T1000 (cell line): ENCODE measurements around the gene TADA2A.
"Not testable (repeated sequence)": the region's sequence is repeated elsewhere in the genome, so short reads cannot be mapped to it uniquely, and the experiment has no call there.

Experiments used
- DNase-seq: peaks from one replicate; lab custom pipeline; 2025; ENCODE audit warnings: mixed read lengths; lab: John Stamatoyannopoulos, UW

The TADA2A gene

DNA sequence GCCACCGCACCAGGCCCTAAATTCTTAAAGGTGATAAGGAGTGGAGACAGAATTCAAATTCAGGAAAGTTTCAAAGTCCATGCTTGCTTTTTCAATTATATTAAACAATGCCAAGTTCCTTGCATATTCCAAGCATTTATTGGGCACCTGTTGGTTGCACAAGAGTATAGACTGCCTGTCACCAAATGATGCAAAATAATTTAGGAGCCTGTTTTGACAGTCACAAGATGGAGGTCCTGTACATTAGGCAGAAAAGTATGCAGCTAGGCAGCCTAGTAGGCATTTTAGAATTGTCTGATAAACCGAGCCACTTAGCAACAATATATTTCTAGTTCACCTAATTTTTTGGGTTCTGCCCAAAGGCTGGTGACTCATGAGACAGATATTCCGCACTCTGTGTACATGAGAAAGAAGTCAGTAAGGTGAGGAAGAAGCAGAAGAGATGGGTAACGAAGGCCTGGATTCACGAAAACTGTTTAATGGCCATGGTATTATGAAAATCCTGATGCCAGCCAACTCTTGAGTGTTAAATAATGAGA lies 7.4 kb upstream of the TADA2A start:
- DNase-seq, result no peak

DNA sequence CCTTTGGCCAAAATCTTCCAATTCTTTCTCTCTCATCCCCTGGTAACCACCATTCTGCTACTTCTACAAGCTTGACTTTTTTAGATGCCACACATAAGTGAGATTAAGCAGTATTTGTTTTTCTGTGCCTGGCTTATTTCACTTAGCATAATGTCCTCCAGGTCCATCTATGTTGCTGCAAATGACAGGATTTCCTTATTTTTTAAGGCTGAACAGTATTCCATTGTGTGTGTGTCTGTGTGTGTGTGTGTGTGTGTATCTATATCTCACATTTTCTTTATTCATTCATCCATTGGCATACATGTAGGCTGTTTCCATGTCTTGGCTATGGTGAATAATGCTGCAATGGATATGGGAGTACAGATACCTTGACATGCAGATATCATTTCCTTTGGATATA lies 6.2 kb upstream of the TADA2A start:
- DNase-seq, result no peak

DNA sequence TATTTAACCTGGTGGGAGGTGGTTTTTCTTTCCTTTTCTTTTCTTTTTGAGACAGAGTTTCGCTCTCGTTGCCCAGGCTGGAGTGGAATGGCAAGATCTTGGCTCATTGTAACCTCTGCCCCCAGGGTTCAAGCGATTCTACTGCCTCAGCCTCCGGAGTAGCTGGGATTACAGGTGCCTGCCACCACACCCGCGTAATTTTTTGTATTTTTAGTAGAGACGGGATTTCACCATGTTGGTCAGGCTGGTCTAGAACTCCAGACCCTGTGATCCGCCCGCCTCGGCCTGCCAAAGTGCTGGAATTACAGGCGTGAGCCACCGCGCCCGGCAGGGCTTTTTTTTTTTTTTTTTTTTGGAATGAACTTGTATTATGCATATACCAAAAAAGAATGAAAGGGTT lies 1.2 kb upstream of the TADA2A start:
- not testable (repeated sequence) for DNase-seq

DNA sequence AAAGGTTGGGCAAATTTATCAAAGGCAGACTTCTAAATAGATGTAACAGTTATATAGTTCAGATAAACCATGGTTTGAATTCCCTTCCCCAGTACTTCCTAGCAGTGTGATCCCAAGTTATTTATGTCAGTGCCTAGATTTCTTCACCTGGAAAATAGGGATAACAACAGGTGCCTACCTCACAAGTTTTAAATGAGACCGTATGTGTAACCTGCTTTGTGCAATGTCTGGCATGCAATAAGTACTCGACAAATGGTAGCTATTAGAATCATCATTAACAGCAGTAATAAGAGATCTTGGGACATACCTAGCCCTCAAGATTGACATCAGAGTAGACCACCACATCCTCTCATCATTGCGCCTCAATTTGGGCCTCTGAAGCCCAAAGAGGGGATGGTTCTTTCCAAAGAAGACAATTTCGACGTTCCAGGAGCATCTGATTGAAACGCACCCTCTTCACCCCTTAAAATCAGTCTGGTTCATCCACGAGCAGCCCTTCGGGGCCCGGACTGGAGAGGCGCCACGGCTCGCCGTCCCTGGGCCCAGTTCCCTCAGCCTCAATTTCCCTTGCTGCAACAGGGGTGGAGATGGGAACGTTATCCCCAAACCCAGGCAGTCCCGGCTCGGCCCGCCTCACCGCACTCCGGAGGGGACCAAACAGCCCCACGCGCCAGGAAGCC lies 591 bp upstream of the TADA2A start:
- DNase-seq, result no peak

DNA sequence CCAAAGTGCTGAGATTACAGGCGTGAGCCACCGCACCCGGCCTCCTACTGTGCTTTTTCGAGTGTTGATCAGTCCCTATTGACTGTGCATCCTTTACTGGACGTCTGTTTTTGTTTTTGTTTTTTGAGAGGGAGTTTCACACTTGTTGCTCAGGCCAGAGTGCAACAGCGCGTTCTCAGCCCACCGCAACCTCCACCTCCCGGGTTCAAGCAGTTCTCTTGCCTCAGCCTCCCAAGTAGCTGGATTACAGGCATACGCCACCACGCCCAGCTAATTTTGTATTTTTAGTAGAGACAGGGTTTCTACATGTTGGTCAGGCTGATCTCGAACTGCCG lies 1.4 kb downstream of the TADA2A start:
- DNase-seq, result not testable (repeated sequence)

DNA sequence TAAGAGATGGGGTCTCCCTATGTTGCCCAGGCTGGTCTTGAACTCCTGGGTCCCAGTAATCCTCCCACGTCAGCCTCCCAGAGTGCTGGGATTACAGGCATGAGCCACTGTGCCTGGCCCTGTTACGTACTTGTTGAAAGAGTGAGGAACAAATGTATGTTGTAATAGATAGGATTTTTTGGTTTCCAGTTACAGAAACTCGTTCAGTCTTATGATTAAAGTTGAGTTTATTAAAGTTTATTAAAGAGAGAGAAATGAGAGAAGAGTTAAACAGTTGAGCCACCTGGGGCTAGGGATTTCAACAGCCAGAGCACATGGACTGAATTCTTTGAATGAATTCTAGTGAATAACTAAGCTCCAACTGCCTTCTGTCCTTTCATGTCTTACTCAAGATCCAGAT lies 3.7 kb downstream of the TADA2A start:
- no peak for DNase-seq

DNA sequence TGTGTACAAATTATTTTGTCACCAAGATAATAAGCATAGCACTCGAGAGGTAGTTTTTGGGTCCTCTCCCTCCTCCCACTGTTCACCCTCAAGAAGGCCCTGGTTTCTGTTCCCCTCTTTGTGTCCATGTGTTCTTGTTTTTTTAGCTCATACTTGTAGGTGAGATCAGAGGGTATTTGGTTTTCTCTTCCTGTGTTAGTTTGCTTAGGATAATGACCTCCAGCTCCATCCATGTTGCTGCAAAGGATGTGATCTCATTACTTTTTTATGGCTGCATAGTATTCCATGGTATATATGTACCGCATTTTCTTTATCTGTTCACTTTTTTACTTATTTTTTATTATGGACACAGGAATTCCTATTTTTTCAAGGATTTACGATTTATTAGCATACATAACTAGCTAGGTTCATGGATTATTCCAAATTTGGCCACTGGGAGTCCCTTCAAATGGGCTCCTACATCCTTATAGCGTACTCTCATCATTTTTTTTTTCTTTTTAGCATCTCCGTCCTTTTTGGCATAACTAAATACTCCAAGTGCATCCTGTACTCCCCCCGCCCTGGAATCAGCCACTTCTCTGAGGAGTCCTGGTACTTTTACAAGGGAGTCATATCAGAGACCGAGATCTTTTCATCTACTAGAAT lies 7.3 kb downstream of the TADA2A start:
- no peak for DNase-seq

DNA sequence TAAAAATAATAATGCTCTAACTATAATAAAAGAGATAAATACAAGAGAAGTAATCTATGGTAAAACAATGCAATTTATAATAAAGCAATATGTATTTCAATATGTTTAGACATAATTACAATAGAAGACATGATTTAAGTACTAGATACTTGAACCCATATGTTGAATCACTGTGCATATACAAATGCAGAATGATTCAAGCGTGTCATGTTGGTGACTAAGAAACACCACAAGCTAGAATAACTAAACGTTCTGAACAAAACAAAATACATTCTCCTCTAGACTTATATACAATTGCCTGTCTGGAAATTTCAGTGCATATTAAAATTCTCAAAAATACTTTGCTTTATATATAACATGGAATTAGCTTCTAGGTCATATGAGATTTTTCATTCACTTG lies 11.2 kb downstream of the TADA2A start:
- DNase-seq, result no peak

DNA sequence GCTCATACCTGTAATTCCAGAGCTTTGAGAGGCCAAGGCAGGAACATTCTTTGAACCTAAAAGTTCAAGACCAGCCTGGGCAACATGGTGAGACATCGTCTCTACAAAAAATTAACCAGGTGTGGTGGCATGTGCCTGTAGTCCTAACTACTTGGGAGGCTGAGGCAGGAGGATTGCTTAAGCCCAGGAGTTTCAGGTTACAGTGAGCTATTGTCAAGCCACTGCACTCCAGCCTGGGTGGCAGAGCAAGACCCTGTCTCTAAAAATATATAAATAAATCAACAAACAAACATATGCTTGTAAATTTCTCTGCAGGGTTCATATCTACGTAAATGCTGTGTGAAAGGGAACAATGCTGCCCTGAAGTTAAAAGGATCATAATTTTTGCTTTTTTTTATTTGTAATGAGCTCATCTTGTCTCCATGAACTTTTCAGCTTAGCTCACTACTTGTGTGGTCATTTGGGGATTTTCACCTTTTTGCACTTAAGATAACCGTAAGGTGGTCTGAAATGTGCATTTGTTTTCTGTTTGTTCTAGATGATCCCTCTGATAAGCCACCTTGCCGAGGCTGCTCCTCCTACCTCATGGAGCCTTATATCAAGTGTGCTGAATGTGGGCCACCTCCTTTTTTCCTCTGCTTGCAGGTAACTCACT lies 16.4 kb downstream of the TADA2A start:
- no peak for DNase-seq

DNA sequence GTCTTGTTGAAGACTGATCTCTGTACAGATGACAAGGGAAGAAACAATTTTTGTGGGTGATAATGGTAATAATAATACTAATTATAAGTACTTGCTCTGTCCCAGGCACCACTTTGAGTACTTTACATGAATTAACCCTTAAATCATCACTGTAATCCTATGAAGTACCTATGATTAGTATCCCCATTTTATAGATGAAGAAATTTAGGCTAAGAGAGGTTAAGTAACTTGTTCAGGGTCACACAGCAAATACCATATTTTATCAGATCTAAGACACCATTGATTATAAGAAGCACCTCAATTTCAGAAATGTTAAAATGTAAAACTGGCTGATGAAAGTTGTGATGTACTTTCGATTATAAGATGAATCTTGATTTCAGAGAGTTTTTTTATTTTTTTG lies 18.6 kb downstream of the TADA2A start:
- no peak for DNase-seq

DNA sequence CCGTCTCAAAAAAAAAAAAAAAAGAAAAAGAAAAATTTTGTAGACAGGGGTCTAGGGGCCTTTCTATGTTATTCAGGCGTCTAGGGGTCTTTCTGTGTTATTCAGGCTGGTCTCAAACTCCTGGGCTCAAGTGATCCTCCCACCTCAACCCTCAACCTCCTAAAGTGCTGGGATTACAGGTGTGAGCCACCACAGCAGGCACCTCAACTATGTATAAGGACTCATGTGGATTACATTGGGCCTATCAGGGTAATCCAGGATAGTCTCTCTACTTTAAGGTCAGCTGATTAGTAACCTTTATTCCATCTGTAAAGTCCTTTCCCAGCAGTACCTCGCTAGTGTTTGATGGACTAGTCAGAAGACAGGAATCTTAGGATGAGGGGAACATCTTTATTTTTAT lies 22.4 kb downstream of the TADA2A start:
- no peak for DNase-seq

DNA sequence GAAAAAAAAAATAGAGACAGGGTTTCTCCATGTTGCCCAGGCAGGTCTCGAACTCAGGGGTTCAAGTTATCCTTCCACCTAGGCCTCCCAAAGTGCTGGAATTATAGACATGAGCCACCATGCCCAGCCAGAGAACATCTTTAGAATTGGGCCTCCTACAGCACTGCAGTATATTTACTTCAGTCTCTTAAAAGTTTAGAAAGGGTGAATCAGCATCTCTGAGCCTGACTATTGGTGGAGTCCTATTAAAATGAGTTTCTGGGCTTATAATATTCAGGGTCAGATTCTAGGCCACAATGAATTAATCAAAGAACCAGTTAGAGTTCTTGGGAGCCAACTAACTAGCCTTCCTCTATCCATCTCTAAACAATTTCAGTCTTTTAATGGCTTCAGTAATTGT lies 22.8 kb downstream of the TADA2A start:
- no peak for DNase-seq

DNA sequence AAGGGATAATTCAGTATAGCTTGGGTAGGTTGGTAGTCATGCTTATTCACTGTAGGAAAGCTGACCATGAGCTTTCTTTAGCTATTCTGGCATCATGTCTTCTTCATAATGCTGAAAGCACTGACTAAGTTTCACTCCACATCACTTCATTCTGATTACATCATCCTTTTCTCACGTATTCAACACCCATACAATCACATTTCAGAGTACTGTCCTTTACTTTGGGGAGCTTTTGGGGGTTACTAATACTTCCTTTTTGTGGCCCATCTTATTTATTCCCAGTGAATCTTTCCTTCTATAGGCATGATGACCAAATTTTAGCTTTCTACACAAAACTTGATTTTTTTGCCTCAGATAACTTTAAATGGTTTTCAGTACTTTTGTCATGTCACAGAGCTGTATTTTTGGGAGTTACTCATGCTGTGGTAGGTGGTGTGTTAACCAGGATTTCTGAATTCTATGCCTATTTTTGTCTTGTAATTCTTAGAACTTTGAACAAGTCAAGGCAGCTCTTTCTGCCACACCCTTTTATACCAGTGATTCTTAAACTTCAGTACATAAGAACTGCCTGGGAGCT lies 23.5 kb downstream of the TADA2A start:
- DNase-seq, result no peak

DNA sequence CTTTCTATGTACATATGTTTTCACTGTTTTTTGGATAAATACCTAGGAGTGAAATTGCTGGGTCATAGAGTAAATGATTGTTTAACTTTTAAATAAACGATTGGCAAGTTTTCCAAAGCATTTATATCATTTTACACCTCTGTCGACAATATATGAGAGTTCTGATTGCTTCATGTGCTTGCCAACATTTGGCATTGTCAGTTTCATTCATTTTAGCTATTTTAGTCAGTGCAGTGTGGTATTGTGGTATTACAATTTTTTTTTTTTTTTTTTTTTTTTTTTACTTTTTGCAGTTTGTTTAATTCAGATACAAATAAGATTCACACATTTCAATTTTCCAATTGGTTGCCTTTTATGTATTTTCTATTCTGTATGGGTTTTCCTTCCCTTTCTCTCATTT lies 26.0 kb downstream of the TADA2A start:
- no peak for DNase-seq

DNA sequence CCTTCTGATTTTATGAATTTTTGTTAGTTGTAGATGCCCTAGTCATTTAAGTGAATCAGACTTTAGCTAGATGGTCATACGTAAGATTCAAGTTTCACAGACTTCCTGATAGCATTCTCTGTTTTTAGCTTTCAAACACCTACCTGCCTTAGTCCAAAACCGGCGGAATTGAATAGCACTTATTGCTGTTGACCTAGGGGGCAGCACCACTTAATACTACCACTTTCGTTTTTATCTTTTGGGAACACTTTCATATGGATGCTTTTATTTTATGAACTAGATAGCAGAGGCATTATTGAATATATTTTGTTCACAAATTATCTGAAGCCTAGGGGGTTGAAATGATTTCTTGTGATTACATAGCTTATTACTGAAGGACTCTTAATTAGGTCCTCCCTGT lies 31.5 kb downstream of the TADA2A start:
- no peak for DNase-seq

DNA sequence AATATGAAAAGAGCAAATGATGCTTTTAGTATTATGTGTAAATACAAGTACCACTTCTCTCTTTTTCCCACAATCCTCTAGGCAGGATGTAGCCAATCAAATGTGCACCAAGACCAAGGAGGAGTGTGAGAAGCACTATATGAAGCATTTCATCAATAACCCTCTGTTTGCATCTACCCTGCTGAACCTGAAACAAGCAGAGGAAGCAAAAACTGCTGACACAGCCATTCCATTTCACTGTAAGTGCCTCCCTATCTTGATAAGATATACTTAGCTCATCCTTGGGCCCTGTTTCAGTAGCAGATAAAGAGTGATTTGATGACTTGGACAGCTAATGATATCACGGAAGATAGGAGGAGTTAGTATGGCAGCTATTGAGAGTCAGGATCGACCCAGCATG lies 33.7 kb downstream of the TADA2A start:
- no peak for DNase-seq

DNA sequence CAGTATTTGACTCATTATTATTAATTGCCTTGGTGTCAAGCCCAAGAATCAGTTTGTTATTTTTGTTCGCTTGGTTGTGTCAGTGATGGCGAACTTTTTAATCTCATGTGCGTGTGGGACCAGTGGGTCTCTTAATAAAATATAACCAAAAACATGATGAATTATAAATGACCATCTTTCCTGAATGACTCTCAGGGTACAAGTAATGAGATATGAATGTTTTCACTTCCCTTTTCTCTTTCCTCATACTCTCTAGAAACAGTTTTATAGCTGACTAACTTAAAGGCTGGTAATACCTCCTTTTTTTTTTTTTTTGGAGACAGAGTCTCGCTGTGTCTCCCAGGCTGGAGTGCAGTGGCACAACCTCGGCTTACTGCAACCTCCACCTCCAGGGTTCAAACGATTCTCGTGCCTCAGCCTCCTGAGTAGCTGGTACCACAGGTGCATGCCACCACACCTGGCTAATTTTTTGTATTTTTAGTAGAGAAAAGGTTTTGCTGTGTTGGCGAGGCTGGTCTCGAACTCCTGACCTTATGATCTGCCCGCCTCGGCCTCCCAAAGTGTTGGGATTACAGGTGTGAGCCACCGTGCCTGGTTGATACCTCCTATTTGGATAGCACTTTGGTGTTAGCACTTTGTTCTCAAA lies 34.8 kb downstream of the TADA2A start:
- not testable (repeated sequence) for DNase-seq

DNA sequence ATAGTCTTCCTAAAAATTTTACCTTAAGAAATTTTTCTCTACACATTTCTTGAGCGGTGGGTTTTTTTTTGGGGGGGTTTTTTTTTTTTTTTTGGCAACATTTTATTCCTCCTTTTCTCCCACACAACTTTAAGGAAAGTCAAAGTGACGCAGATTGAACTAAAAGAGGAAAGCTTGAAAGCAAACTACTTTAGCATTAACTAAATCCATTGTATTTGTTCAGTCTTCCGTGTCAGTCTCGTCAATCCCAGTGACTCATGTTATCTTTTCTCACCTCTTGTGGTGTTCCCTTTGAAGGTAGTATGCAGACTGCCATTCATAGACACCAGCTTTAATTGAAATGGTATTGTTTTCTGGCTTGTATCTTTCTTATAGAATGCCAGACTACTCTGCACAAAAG lies 39.3 kb downstream of the TADA2A start:
- DNase-seq, result no peak

DNA sequence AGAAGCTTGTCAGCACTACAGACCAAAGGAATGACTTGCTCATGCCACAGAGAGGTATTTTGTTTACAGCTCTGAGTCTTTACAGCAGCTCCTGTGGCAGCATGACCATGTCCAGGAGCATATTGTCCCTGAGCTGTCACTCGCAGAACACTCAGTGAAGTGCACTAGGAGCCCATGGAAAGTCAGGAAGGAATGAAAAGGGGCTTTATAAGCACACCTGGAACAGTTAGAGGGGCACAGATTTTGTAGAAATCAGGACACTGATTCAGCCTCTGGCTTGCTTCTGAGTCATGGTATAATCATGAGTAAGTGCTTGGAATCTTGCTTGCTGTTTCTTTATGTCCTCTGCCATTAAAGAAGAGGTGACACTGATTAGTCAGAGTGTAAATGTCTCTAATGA lies 41.0 kb downstream of the TADA2A start:
- DNase-seq, result no peak

DNA sequence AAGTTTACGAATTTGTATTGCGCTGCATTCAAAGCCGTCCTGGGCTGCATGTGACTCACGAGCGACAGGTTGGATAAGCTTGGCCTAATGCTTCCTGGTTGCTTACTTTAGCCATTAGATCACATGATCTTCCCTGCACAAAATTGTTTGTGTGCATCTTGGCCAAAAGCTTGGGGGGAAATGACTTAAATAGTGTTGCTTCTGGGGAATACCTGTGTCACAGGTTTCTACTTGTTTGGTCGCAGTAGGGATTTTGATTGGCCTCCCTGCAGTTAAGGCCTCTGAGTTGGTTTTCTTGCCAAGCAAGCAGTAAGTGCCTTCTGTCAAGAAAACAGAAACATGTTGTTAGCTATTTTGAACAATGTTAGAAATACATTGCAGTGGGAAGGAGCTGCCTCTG lies 43.4 kb downstream of the TADA2A start:
- no peak for DNase-seq

DNA sequence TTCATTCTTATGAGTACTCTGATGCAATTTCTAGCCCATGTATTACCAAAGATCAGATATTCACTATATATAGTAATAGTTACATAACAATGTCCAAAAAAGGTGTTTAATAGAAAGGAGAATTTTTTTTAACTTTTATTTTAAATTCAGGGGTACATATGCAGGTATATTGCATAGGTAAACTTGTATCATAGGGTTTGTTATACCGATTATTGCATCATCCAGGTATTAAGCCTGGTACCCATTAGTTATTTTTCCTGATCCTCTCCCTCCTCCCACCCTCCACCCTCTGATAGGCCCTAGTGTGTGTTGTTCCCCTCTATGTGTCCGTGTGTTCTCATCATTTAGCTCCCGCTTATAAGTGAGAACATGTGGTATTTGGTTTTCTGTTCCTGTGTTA lies 51.1 kb downstream of the TADA2A start:
- DNase-seq, result not testable (repeated sequence)

DNA sequence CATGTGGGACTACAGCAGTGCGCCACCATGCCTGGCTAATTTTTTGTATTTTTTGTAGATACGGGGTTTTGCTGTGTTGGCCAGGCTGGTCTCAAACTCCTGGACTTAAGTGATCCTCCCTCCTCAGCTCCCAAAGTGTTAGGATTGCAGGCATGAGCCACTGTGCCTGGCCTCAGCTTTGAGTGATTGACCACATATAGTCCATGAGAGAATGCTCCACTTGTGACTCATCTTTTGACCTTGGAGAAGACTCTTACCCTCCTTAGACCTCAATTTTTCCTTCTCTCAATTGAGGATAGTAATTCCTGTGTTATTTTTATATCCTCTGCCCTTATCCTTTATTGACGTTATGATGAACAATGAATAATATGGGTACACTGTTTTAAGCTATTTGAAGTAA lies 52.1 kb downstream of the TADA2A start:
- no peak for DNase-seq

DNA sequence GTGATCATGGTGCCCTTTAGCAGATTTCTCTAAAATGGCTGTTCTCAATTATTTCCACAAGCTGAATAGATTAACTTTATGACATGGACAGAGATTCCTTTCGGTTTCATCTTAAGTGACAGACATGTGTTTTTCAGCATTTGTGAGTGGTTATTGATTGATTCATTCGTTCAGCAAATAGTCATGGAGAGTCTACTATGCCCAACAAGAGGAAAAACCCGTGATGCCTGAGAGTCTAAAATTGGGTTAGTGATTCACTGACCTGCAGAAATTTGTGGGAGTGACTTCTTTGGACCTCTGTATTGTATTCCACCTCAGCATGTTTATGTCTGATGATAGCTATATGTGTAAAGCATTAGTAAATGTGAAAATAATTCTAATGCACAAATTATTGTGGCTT lies 55.0 kb downstream of the TADA2A start:
- DNase-seq, result no peak
